ENCODE results near the gene EIF4B. TPM values are rescaled to one million over a fixed set of nuclear protein-coding genes. Genes with fewer than 3 reads are reported as not detected.

EIF4B gene
- total RNA-seq, 1 experiment from 2014 or later = 531 TPM

DNA sequence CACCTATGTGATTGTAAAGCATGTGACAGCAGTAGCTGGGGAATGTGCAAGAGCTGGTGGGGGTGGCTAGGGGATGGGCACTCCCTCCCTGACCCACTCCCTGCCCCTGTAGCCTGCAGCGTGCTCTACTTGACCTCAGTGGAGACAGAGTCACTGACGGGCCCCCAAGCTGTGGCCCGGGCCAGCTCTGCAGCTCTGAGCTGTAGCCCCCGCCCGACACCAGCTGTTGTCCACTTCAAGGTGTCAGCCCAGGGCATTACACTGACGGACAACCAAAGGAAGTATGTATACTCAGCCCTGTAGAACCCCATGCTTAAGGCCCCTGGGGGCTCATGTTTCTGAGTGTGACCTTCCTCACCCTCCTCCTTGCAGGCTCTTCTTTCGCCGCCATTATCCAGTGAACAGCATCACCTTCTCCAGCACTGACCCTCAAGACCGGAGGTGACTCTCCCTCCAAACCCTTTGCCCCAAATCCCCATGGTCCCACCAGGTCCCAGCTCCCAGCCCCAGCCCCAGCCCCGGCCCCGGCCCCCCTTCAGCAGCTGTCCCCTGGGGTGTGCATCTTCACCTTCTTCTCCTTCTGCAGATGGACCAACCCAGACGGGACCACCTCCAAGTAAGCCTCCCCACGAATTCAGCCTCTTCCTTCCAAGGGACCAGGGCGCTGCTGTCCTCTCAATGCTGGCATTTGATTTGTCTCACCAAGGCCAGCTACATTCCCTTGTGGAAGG is 56.9 kb downstream of the EIF4B start:
- intact Hi-C loops (cut with micrococcal nuclease; ENCODE audit: unreplicated experiment) = loop anchor here (10.0 kb wide), 3 partner anchors 112 to 442 kb away; partner anchors contain the start of genes ITGB7, NPFF and TARBP2
- ChIA-PET POLR2A (ENCODE audit: unreplicated experiment) (no interaction called here), CTCF (interaction anchor here (1.0 kb wide), 2 partner anchors 36 to 447 kb away, joined by 3 read pairs; no protein-coding TSS in a partner anchor)

GRCh38 chr12:53063708-53064612 is 57.7 kb downstream of the EIF4B start:
- DNase-seq = no peak
- H3K9me3 ChIP-seq (ENCODE audit: insufficient read depth, low read depth) = no peaks in the 10 kb centered on the region
- ChIA-PET POLR2A (ENCODE audit: unreplicated experiment) (interaction anchor here (0.6 kb wide), 1 partner anchor 453 kb away, joined by 4 read pairs; no protein-coding TSS in a partner anchor), CTCF (interaction anchor here (1.0 kb wide), 2 partner anchors 35 to 447 kb away, joined by 3 read pairs; no protein-coding TSS in a partner anchor)
- no peaks in the 10 kb centered on the region for H3K9me2 ChIP-seq (ENCODE audit: insufficient read depth)
- H3K4me1 ChIP-seq (replicated peaks; ENCODE audit: insufficient read depth) = peaks cover 30% of the 10 kb centered on the region
- peaks cover 13% of the 10 kb centered on the region; the same call in 1 of the 2 replicates for H3F3A ChIP-seq (ENCODE audit: insufficient read depth, low read depth)
- H3K36me3 ChIP-seq (ENCODE audit: low read depth) = no peaks in the 10 kb centered on the region
- no peaks in the 10 kb centered on the region for H3K79me2 ChIP-seq (ENCODE audit: low read depth)
- H3K4me2 ChIP-seq = no peak overlapping the region
- no peaks in the 10 kb centered on the region for H4K20me1 ChIP-seq (ENCODE audit: insufficient read depth)
- no peak overlapping the region for H3K27ac ChIP-seq
- no peak overlapping the region for H3K4me3 ChIP-seq
- no peak for TF ChIP-seq EZH2 (IDR thresholded peaks at IDR 0.05; ENCODE audit: low read depth)
- TF ChIP-seq, protein P1, sequence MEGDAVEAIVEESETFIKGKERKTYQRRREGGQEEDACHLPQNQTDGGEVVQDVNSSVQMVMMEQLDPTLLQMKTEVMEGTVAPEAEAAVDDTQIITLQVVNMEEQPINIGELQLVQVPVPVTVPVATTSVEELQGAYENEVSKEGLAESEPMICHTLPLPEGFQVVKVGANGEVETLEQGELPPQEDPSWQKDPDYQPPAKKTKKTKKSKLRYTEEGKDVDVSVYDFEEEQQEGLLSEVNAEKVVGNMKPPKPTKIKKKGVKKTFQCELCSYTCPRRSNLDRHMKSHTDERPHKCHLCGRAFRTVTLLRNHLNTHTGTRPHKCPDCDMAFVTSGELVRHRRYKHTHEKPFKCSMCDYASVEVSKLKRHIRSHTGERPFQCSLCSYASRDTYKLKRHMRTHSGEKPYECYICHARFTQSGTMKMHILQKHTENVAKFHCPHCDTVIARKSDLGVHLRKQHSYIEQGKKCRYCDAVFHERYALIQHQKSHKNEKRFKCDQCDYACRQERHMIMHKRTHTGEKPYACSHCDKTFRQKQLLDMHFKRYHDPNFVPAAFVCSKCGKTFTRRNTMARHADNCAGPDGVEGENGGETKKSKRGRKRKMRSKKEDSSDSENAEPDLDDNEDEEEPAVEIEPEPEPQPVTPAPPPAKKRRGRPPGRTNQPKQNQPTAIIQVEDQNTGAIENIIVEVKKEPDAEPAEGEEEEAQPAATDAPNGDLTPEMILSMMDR (conservative IDR thresholded peaks at IDR 0.05) = no peak
- BruUV-seq (replicated peaks) = no TSS peak
- no peak overlapping the region for H2AFZ ChIP-seq
- intact Hi-C loops (cut with micrococcal nuclease; ENCODE audit: unreplicated experiment) = loop anchor here (10.0 kb wide), 3 partner anchors 111 to 441 kb away; partner anchors contain the start of genes ITGB7, NPFF and TARBP2
- H3K27me3 ChIP-seq (ENCODE audit: insufficient read depth, low read depth) = no peaks in the 10 kb centered on the region

More for the DNA sequence above, 56.9 kb downstream of the EIF4B start:
- Histone ChIP-seq H3K36me3 (ENCODE audit: low read depth) (no peaks in the 10 kb centered on the region), H3K4me3 (no peak overlapping the region), H3K27ac (no peak overlapping the region), H4K20me1 (ENCODE audit: insufficient read depth) (no peaks in the 10 kb centered on the region), H3K4me1 (replicated peaks; ENCODE audit: insufficient read depth) (peaks cover 30% of the 10 kb centered on the region), H3K9me3 (ENCODE audit: insufficient read depth, low read depth) (no peaks in the 10 kb centered on the region), H3K4me2 (no peak overlapping the region), H2AFZ (no peak overlapping the region), H3F3A (ENCODE audit: insufficient read depth, low read depth) (peaks cover 13% of the 10 kb centered on the region; the same call in 1 of the 2 replicates), H3K79me2 (ENCODE audit: low read depth) (no peaks in the 10 kb centered on the region), H3K27me3 (ENCODE audit: insufficient read depth, low read depth) (no peaks in the 10 kb centered on the region), H3K9me2 (ENCODE audit: insufficient read depth) (no peaks in the 10 kb centered on the region)
- DNase-seq = no peak
- BruUV-seq (replicated peaks) = no TSS peak
- TF ChIP-seq, protein P1 (conservative IDR thresholded peaks at IDR 0.05) = no peak
- TF ChIP-seq EZH2 (IDR thresholded peaks at IDR 0.05; ENCODE audit: low read depth) = no peak
